ENCODE data around the gene GPR143.
"Not testable (repeated sequence)": the region's sequence is repeated elsewhere in the genome, so short reads cannot be mapped to it uniquely, and the experiment has no call there.

GPR143 gene

DNA sequence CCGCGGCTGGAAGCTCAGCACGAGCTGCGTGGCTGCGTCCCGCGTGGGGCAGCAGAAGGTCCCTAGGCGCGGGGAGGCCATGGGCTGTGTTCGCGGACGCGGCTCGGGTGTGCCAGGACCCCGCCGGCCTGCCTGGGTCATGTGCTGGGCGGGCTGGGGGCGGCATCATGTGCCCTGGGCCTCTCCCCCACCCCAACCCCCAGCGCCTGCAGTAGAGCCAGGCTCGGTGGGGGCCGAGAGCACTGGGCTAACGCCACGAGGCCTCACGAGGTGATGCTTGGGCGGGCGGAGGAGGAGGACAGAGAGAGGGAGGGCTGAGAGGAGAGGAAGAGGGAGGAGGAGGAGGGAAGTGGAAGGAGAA, at the start of gene GPR143:
Gene GPR143, minus strand, starts transcription at position 111 of the 361 bp plus-strand sequence. Its CDS starts 30 bp downstream, at position 81.
- DNase-seq = no peak

DNA sequence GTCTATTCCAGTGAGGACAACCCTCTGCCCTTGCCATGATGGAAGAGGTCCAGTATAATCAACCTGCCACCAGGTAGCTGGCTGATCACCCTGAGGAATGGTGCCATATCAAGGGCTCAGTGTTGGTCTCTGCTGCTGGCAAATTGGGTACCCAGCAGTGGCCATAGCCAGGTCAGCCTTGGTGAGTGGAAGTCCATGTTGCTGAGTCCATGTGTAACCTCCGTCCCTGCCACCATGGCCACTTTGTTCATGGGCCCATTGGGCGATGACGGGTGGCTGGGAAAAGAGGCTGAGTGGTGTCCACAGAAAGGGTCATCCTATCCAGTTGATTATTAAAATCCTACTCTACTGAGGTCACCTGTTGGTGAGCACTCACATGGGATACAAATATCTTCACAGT, 45.4 kb upstream of the GPR143 start:
- not testable (repeated sequence) for DNase-seq

DNA sequence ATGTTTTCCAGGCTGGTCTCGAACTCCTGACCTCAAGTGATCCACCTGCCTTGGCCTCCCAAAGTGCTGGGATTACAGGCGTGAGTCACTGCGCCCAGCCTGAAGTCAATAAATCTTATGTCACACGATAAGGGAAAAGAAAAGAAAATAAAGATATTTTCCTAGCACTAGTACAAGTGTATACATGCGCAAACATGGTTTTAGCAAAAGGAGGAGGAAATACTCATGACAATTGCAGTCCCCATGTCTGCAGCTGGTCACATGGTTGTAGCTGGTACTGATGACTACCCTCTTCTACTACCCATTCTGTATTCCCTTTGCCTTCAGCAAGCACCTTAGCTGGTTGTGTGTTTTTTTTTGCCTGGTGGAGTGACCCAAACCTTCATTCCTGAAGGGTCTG, 44.2 kb upstream of the GPR143 start:
- DNase-seq = not testable (repeated sequence)

- DNase-seq = no peak
Observed at GRCh38 chrX:9807355-9808182, 41.9 kb upstream of the GPR143 start.

GRCh38 chrX:9805956-9806355, 40.3 kb upstream of the GPR143 start:
- no peak for DNase-seq

DNA sequence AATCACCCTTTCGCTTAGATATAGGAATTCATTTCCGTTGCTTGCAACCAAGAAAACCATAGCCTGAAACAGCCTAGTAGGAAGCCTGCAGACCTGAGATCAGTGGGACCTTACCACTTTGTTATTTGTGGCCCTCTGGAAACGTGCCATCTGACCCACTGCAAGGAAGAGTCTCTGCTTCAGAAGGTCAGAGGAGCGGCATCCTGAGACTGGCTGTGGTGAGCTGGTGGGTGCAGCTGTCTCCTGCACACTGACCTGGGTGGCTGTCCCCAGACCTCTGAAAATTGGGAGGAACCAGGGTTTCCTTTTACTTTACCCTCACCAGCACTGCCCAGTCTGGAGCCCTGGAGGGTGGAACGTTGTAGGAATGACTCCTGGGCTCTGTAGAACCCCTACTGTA, 38.8 kb upstream of the GPR143 start:
- DNase-seq = no peak

DNA sequence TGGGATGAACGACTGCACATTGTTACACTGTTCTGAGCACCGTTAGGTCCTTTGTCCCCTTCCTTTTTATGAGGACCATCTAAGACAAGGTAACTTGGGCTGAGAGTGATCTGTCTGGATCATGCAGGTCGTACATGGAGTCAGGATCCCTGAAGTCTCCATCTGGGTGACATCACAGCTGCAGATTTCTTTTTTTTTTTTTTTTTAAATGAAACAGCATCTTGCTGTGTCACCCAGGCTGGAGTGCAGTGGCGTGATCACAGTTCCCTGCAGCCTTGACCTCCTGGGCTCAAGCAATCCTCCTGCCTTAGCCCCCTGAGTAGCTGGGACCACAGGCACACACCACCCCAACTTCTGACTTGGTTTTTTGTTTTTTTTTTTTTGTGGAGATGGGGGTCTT, 37.1 kb upstream of the GPR143 start:
- no peak for DNase-seq

DNA sequence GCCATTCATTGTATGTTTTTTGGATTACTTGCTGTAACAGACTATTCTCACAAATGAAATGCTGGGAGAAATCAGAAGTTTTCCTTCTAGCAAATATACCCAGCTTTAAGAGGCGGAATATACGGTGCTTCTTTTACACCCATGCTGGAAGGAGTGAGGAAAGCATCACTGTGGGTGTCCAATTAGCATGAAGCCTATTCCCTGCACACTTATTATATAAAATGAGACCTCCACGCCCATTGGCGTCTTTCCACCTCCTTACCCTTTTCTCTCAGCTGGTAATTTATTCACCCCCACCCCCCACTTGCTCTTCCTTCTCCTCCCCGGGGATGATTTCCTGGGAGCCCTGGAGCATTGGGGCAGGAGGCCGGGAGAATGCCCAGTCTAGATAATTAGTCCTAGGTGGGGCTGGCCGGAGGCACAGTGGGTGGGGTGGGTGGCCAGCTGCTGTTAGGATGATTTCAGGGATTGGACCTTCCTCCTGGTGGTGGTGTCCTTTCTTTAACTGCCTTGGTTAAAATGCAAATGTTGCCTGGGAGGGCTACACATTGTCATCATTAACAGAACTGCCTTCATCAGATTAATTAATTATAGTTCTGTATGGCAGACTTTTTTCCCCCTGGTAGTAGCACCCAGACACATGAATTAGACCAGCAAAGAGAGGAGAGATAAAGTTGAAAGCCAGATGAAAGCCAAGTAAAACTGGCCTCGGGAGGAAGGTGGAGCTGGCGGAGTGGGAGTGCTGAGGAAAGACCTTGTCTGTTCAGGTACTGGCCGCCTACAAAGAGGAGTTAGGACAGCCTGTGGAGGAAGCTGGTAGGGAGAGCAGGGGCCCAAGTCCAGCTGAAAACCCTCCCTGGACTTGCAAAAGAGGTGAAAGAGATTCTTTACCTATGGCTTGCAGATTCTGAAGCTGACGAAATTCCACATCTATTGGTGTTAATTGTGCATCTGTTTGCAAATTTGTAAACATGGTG, 32.0 kb upstream of the GPR143 start:
- DNase-seq = no peak

DNA sequence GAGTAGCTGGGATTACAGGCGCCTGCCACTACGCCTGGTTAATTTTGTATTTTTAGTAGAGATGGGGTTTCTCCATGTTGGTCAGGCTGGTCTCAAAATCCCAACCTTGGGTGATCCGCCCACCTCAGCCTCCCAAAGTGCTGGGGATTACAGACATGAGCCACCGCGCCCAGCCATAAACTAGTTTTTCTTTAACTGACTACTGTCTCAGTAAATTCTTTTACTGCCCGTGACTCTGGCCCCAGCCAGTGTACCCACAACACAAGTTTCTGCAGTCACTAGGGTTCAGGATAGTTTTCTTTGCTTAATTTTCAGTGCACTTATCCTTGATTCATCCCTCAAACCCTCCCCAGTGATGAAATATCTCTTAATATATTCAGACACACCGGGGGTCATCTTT, 28.8 kb upstream of the GPR143 start:
- no peak for DNase-seq

- no peak for DNase-seq
Observed at GRCh38 chrX:9790866-9791265, 25.2 kb upstream of the GPR143 start.

DNA sequence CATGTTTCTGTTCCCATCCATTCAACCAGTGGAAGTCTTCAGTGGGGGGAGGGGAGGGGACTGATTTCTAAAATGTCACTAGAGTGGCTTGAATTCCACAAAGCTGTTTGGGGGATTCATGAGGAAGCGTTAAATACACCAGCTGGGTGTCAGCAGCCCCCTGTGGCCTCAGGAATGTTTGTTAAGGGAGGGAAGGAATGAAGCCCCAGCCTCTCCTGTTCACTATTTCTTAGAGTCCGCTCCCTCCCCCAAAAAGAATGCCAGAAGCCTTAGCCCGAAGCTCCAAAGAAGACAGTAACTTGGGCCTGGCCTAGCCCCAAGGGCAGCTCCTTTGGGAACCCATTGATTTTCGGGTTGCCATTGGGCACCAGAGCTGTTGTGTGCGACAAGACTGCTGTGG, 23.9 kb upstream of the GPR143 start:
- no peak for DNase-seq

GRCh38 chrX:9788911-9789310, 23.3 kb upstream of the GPR143 start:
- no peak for DNase-seq

- no peak for DNase-seq
Observed at GRCh38 chrX:9786798-9787635, 21.4 kb upstream of the GPR143 start.

DNA sequence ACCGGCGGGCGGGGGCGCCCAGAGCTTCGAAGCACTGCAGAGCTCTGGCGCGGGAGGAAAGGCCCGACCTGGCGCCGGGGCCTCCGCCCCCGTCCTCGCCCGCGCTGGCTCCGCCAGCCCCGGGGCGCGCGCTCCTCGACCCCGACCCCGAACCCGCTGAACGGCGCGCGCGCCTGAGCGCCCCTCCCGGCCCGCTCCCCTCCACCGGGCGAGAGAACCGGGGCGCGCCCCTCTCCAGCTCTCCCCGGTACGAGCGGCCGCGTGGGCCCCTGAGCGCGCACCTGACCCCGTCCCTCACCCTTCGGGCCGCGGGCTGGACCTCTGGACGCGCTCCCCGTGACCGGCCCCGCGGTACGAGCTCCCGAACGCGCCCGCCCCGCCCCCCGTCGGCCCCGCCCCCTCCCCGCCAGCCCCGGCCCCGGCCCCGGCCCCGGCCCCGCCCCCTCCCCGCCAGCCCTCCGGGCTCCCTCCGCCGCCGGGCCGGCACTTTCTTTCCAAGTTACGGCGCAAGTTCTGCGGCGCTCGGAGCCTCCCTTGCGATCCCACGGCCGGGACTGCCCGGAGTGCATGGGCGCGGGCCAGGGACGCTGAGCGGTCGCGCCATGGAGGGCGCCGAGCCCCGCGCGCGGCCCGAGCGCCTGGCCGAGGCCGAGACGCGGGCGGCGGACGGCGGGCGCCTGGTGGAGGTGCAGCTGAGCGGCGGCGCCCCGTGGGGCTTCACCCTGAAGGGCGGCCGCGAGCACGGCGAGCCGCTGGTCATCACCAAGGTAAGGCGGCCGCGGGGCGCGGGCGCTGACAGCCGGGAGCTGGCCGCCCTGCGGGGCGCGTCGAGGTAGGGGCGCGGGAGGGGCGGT, 20.5 kb upstream of the GPR143 start, which contains the start of gene SHROOM2:
Gene SHROOM2, plus strand, starts transcription at position 486 of the 854 bp plus-strand sequence. Its CDS starts 117 bp downstream, at position 603.
- DNase-seq = no peak

DNA sequence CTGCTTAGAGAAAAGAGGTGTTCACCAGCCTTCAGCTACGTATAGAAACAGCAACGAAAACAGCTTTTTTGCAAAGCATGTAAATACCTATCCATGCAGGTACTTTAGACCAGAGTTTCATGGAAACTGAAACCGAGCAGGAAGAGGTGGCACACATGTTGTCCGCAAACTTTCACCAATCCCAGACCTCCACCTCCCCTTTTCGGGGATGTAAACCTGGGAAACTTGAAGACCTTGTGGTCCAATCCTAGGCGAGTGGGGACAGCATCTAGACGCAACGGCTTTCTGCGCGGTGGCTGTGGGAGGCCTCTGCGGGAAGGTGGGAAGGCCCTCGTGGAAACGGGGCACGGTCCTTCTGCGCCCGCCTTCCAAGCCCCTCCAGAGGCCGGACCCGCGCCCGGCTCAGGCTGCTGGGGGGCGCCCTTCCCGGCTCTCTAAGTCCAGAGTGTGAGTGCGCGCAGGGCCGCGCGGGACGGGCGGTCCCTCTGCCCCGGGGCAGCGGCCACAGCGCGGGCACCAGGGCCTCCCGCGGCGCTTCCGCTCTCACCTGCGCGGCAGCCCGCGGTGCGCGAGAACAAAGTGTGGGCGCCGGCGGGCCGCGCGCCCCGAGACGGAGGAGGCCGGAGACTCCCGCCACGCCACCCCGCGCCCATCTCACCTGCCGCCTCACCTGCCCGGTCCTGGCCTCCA, 19.8 kb upstream of the GPR143 start:
- no peak for DNase-seq

GRCh38 chrX:9784332-9784731, 18.7 kb upstream of the GPR143 start:
- no peak for DNase-seq

DNA sequence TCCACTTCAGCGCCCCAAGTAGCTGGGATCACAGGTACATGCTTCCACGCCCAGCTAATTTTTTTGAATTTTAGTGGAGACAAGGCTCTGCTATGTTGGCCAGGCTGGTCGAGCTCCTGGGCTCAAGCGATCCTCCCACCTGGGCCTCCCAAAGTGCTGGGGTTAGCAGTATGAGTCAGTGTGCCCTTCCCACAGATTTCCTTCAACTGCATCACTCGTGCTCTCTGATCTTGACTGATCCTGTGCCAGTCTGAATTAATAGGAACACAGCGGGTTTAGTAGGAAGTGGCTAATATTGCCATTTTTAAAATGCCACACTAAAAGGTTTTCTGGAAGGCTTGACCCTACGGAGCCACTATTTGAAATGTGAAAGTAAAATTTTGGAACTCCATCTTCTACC, 16.3 kb upstream of the GPR143 start:
- DNase-seq = no peak

DNA sequence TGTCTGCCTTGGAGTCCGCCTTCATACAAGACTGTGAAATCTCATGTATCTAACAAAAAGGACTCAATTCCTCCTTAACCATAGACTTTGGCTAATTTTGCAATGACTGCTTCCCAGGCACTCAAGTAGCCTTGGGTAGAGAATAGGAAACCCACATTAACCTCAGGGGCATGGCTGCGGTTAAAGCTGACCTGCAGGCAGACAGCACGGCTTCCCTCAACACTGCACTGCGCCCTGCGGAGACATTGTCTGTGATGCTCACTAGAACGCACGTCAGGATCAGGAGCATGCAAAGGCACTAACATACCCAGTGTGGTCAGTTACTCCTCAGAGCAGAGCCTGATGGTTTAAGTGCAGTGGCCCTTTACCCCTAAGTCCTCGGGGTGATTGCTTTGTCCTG, 10.3 kb upstream of the GPR143 start:
- no peak for DNase-seq

- no peak for DNase-seq
Observed at GRCh38 chrX:9772943-9773342, 7.3 kb upstream of the GPR143 start.

GRCh38 chrX:9770319-9770718, 4.7 kb upstream of the GPR143 start:
- no peak for DNase-seq

DNA sequence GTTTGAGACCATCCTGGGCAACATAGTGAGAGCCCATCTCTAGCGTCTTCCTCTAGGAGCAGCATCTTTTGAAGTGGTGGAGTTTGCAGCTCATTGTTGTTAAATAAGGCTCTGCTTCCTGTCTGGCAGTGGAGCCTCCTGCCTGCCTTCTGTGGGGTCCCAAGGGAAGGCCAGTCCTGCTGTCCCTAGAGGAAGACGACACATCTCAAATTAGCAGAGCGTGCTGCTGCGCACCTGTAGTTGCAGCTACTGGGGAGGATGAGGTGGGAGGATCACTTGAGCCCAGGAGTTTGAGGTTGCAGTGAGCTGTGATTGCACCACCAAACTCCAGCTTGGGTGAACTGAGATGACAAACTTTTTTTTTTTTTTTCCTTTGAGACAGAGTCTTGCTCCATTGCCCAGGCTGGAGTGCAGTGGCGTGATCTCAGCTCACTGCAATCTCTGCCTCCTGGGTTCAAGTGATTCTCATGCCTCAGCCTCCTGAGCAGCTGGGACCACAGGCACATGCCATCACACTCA, 2.7 kb upstream of the GPR143 start:
- not testable (repeated sequence) for DNase-seq

All from NCI-H187 (cell line).